Heart left ventricle (tissue), 13 donors: ENCODE results near the gene OSBPL10.

Experiments used
- CTCF ChIP-seq, 12 donors: fragments of 200-600 bp; sonication (generic) in 4 of 12; IDR thresholded peaks; one replicate each; pipeline versions ENCODE4 v1.5.0 to v1.8.0; 2018 to 2022; ENCODE audit warnings: antibody characterized with exemption in 12 of 12, mild to moderate bottlenecking in 5 of 12
- POLR2A ChIP-seq, 2 donors: fragments of 450-650 bp; IDR thresholded peaks; one replicate each; pipeline ENCODE4 v1.6.1; 2017; ENCODE audit warnings: antibody characterized with exemption in 2 of 2, mild to moderate bottlenecking in 2 of 2, moderate library complexity in 2 of 2
- donor health status: ischemic (EF 13 %, LVEDD 7.1; RV severe dilation, severe dysfunction).
- donor health status: DM: no; HTN: yes; CAD: no.
- donor health status: DM: no; HTN: no; CAD: no.
- donor health status: ischemic (EF 25% LVEDD 6.9; RV normal size, moderate dysfunction).
- donor health status: ischemic (EF 25% LVEDD 5.7; RV mildly dilated, moderate dysfunction).
- donor health status: ischemic (EF 35%, LVEDD 5.7; RV mildly dilated, moderate dysfunction).
- donor health status: nonischemic (EF 11% LVEDD 7.7; RV severe dilation, severe dysfunction).
- donor health status: DM: yes; HTN: yes; CAD: no.
- donor health status: PGD.
- donor health status: ischemic (EF 29% LVEDD 5.4; RV normal size, mild dysfunction).
- donor health status: nonischemic (EF 23%, LVEDD 6.1; RV moderate dilation, normal function).

GRCh38 chr3:31908391-31909097, 72.5 kb downstream of the OSBPL10 start:
- TF ChIP-seq CTCF (IDR thresholded peaks at IDR 0.05) (peak in 1 of 12 donors; percentile 14), POLR2A (IDR thresholded peaks at IDR 0.05) (no peak)
